A549 (cell line): Measurements from ENCODE around the gene MSANTD1.

Experiments
- CEBPB ChIP-seq, 2 experiments: fragments of >200 bp in 1 of 2; sonication (Bioruptor Twin) in 1 of 2; formaldehyde crosslinking in 1 of 2; IDR thresholded peaks; 2 replicates each; pipeline ENCODE4 v1.6.1; 2012 to 2016
- EP300 ChIP-seq, 2 experiments: fragments of >200 bp; sonication (Bioruptor Twin); formaldehyde crosslinking; IDR thresholded peaks; 2 replicates in 1 of 2; 3 replicates in 1 of 2; pipeline ENCODE4 v1.6.1; 2016 to 2017
- TFCP2L1 ChIP-seq: fragments of 250-450 bp; sonication (Bioruptor Pico); IDR thresholded peaks from 2 replicates; pipeline ENCODE4 v1.5.0; 2021; ENCODE audit warnings: mild to moderate bottlenecking
- TF ChIP-seq, protein P1 (sequence below): fragments of >200 bp; sonication (Bioruptor Twin); formaldehyde crosslinking; IDR thresholded peaks from 3 replicates; pipeline ENCODE4 v1.5.1; 2016
- TF ChIP-seq, protein P2 (sequence below): fragments of 200-600 bp; sonication (generic); IDR thresholded peaks from 2 replicates; pipeline ENCODE4 v1.6.1; 2016; ENCODE audit warnings: antibody characterized with exemption, mild to moderate bottlenecking, moderate library complexity
- TF ChIP-seq, protein P3 (sequence below): fragments of 450-650 bp; IDR thresholded peaks from 2 replicates; pipeline ENCODE4 v1.6.1; 2014; ENCODE audit warnings: antibody characterized with exemption

DNA sequence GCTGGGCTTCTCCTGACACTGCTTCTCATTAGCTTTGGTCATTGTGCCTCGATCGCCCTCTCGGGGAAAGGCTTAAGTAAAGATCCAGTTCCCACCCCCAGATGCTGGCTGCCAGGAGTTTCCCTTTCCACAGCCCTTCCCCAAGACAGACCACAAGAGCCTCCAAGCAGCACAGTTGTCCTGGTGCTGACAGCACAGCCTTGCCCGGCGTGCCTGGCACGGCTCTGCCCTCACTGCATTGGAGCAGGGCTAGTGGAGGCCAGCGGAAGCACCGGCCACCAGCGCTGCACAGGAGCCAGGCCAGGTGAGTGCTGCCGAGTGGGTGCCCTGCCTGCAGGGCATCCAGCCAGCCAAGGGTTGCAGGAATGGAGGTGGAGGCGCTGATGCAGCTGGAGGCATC, 9.7 kb upstream of the MSANTD1 start:
- TF ChIP-seq CEBPB (IDR thresholded peaks at IDR 0.05) (no peak), TFCP2L1 (no peak), EP300 (IDR thresholded peaks at IDR 0.05) (no peak)
- TF ChIP-seq, protein P1, sequence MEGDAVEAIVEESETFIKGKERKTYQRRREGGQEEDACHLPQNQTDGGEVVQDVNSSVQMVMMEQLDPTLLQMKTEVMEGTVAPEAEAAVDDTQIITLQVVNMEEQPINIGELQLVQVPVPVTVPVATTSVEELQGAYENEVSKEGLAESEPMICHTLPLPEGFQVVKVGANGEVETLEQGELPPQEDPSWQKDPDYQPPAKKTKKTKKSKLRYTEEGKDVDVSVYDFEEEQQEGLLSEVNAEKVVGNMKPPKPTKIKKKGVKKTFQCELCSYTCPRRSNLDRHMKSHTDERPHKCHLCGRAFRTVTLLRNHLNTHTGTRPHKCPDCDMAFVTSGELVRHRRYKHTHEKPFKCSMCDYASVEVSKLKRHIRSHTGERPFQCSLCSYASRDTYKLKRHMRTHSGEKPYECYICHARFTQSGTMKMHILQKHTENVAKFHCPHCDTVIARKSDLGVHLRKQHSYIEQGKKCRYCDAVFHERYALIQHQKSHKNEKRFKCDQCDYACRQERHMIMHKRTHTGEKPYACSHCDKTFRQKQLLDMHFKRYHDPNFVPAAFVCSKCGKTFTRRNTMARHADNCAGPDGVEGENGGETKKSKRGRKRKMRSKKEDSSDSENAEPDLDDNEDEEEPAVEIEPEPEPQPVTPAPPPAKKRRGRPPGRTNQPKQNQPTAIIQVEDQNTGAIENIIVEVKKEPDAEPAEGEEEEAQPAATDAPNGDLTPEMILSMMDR = no peak
- TF ChIP-seq, protein P2, sequence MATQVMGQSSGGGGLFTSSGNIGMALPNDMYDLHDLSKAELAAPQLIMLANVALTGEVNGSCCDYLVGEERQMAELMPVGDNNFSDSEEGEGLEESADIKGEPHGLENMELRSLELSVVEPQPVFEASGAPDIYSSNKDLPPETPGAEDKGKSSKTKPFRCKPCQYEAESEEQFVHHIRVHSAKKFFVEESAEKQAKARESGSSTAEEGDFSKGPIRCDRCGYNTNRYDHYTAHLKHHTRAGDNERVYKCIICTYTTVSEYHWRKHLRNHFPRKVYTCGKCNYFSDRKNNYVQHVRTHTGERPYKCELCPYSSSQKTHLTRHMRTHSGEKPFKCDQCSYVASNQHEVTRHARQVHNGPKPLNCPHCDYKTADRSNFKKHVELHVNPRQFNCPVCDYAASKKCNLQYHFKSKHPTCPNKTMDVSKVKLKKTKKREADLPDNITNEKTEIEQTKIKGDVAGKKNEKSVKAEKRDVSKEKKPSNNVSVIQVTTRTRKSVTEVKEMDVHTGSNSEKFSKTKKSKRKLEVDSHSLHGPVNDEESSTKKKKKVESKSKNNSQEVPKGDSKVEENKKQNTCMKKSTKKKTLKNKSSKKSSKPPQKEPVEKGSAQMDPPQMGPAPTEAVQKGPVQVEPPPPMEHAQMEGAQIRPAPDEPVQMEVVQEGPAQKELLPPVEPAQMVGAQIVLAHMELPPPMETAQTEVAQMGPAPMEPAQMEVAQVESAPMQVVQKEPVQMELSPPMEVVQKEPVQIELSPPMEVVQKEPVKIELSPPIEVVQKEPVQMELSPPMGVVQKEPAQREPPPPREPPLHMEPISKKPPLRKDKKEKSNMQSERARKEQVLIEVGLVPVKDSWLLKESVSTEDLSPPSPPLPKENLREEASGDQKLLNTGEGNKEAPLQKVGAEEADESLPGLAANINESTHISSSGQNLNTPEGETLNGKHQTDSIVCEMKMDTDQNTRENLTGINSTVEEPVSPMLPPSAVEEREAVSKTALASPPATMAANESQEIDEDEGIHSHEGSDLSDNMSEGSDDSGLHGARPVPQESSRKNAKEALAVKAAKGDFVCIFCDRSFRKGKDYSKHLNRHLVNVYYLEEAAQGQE = no peak
- TF ChIP-seq, protein P3, sequence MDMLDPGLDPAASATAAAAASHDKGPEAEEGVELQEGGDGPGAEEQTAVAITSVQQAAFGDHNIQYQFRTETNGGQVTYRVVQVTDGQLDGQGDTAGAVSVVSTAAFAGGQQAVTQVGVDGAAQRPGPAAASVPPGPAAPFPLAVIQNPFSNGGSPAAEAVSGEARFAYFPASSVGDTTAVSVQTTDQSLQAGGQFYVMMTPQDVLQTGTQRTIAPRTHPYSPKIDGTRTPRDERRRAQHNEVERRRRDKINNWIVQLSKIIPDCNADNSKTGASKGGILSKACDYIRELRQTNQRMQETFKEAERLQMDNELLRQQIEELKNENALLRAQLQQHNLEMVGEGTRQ = no peak
